Cardiac atrium fibroblast (primary cell): ENCODE results near the gene KIF18A. TPM values are rescaled to one million over a fixed set of nuclear protein-coding genes. Genes with fewer than 3 reads are reported as not detected.

Source experiments
- total RNA-seq: library from RNA; depleted of rRNA; stranded (reverse); fragments of >200 nt; gene quantifications from 2 replicates; pipeline ENCODE4 v1.2.3, GENCODE V29; 2015

KIF18A gene
- 2.4 and 3.4 TPM in 2 replicates for total RNA-seq

DNA sequence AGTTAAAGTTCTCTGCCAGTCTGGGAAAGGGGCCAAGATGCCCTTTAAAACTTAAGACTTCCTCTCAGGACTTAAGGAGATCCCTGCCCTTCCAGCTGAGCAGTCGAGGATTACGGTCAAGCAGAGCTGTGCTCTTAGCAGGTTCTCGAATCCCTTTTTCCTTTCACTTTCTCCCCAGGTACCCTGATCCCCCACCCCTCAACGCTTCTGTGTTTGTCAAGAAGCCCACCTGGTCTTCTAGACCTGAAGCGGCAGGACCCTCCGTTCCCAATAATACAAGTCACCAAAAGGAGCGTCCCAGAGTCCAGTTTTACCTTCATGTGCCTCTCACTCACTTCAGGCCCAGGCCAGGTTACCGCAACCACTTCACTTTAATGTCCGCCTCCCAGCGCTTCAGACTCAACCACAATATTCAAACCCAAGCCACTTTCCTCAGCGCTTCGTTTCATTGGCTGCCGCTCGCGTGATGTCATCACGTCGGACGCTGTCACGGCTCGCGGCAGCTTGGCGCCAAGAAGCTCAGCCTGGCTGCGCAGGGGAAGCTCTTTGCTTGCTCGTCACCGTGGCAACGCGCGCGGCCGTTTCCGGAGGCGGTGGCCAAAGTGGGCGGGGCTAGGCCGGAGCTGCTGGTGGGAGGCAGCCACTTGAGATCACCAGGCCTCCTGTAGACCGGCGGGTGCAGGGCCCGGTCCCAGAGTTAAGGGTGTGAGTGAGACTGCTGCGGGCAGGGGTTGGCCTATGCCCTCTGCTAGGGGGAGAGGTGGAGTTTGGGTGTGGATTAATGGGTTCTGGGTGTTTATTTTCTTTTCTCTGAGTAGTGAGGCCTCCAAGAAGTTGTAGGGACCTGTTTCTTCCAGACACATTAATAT lies at the start of gene KIF18A, which contains the start of gene METTL15:
Gene KIF18A, minus strand, starts transcription at position 407 of the 869 bp plus-strand sequence. CDS start 10,209 bp downstream, outside the sequence.
Gene METTL15, plus strand, starts transcription at position 639 of the 869 bp plus-strand sequence. CDS start 4,947 bp downstream, outside the sequence.

Other genes with a start within 250 kb of the KIF18A start
- gene METTL15, start 232 bp upstream of the KIF18A start, total RNA-seq: 9.7 and 11.8 TPM in 2 replicates